GM12878 (cell line): ENCODE data around the gene IRX6. TPM values are rescaled to one million over a fixed set of nuclear protein-coding genes. Genes with fewer than 3 reads are reported as not detected.

Experiments
- ATAC-seq: fragments of 200-7000 bp; cut with Tn5 transposase; 3 replicates; pipeline ENCODE4 v1.9.1; 2020; ENCODE audit warnings: mild to moderate bottlenecking, moderate library complexity
- BruUV-seq: library from RNA; stranded (reverse); fragments of 400-500 nt; replicated peaks from 2 replicates; lab custom pipeline; 2021; lab: Mats Ljungman, UMichigan
- CTCF ChIA-PET: fragments of 300-600 bp; sonication (Branson Sonifier 250); formaldehyde crosslinking; extraction: SDS; loops from one replicate; lab custom pipeline; 2021; ENCODE audit warnings: inconsistent platforms; lab: Yijun Ruan, JAX
- POLR2A ChIA-PET: fragments of 350-600 bp; formaldehyde crosslinking; extraction: SDS; loops from one replicate; lab custom pipeline; 2021; ENCODE audit warnings: inconsistent platforms; lab: Charles Lee
- RAD21 ChIA-PET: fragments of 300-600 bp; sonication (Branson Sonifier 250); formaldehyde crosslinking; loops from one replicate; lab custom pipeline; 2023; ENCODE audit warnings: antibody characterized with exemption; ENCODE audit not compliant: unreplicated experiment; lab: Charles Lee
- SMC1A ChIA-PET: fragments of 300-600 bp; sonication (Branson Sonifier 250); formaldehyde crosslinking; loops from one replicate; lab custom pipeline; 2023; ENCODE audit not compliant: unreplicated experiment, uncharacterized antibody; lab: Charles Lee
- DNase-seq: peaks from one replicate; pipeline ENCODE4 v3.0.0-alpha.2; 2011; ENCODE audit warnings: low read depth, low spot score
- FAIRE-seq: peaks from 3 replicates; lab custom pipeline; 2011; peaks lifted over from hg19 to GRCh38; lab: Jason Lieb, UNC
- H2AFZ ChIP-seq: 2 replicates; pipeline ENCODE4 v1.6.0; 2011; ENCODE audit warnings: low read depth, low read length, control low read depth; ENCODE audit not compliant: control insufficient read depth
- H3K27ac ChIP-seq: 2 replicates; pipeline ENCODE4 v1.5.1; 2011; ENCODE audit warnings: control low read depth; ENCODE audit not compliant: control insufficient read depth, insufficient read depth
- H3K27me3 ChIP-seq, 2 experiments: replicated peaks in 1 of 2; 2 replicates each; pipeline versions ENCODE4 v1.6.0 to v1.6.1; 2011; ENCODE audit warnings: low read length in 1 of 2; ENCODE audit not compliant: control insufficient read depth in 2 of 2, insufficient read depth in 2 of 2
- H3K36me3 ChIP-seq, 2 experiments: 2 replicates each; pipeline ENCODE4 v1.5.1; 2011; ENCODE audit warnings: low read length in 1 of 2; ENCODE audit not compliant: control insufficient read depth in 2 of 2, insufficient read depth in 2 of 2
- H3K4me1 ChIP-seq: 2 replicates; pipeline ENCODE4 v1.6.1; 2011; ENCODE audit warnings: mild to moderate bottlenecking, low read length, moderate library complexity, mixed read lengths; ENCODE audit not compliant: control insufficient read depth, insufficient read depth
- H3K4me2 ChIP-seq: 2 replicates; pipeline ENCODE4 v1.6.0; 2011; ENCODE audit warnings: control low read depth; ENCODE audit not compliant: control insufficient read depth, insufficient read depth
- H3K4me3 ChIP-seq: fragments of 200-600 bp; sonication (generic); 2 replicates; pipeline ENCODE4 v1.5.1; 2016
- H3K79me2 ChIP-seq: 2 replicates; pipeline ENCODE4 v1.6.0; 2011; ENCODE audit warnings: low read length; ENCODE audit not compliant: control insufficient read depth, insufficient read depth
- H3K9ac ChIP-seq: 2 replicates; pipeline ENCODE4 v1.8.0; 2011; ENCODE audit warnings: low read length, control low read depth, mixed read lengths; ENCODE audit not compliant: control insufficient read depth, insufficient read depth
- H3K9me3 ChIP-seq: replicated peaks from 3 replicates; pipeline ENCODE4 v1.5.1; 2011; ENCODE audit warnings: mild to moderate bottlenecking, low read length; ENCODE audit not compliant: control insufficient read depth, insufficient read depth
- H4K20me1 ChIP-seq: 2 replicates; pipeline ENCODE4 v1.6.0; 2011; ENCODE audit not compliant: control insufficient read depth, insufficient read depth
- GABPA ChIP-seq: IDR thresholded peaks from 2 replicates; pipeline ENCODE4 v1.6.1; 2014; ENCODE audit warnings: antibody characterized with exemption, low read depth, mild to moderate bottlenecking, inconsistent platforms
- NFXL1 ChIP-seq: fragments of 450-650 bp; IDR thresholded peaks from 2 replicates; pipeline ENCODE4 v1.6.1; 2017; ENCODE audit warnings: antibody characterized with exemption, mild to moderate bottlenecking, borderline replicate concordance
- NR2C2 ChIP-seq: IDR thresholded peaks from 2 replicates; pipeline ENCODE4 v1.6.1; 2011; ENCODE audit warnings: borderline replicate concordance, low read depth; ENCODE audit not compliant: control insufficient read depth, insufficient read length
- NRF1 ChIP-seq: conservative IDR thresholded peaks from 2 replicates; pipeline ENCODE4 v1.6.1; 2011; ENCODE audit warnings: mild to moderate bottlenecking, low read depth, low read length, improper control_type of control experiment
- WGBS: methylation state at CpG from one replicate; pipeline ENCODE4 v1.1.6; 2016; ENCODE audit warnings: low lambda C conversion rate; ENCODE audit not compliant: insufficient replicate concordance, insufficient coverage; ENCODE audit errors: missing lambda C conversion rate; 5-methylcytosine and 5-hydroxymethylcytosine counted together
- in situ Hi-C: fragments of 300-500 bp; cut with MboI; formaldehyde crosslinking; loops from 9 replicates; pipeline ENCODE4 v1.14.3; 2018; ENCODE audit warnings: mixed read lengths
- intact Hi-C: fragments of 100-400 bp; cut with micrococcal nuclease; formaldehyde crosslinking; loops from one replicate; pipeline ENCODE4 v1.14.2; 2022; ENCODE audit not compliant: unreplicated experiment
- polyA plus RNA-seq, 11 experiments: library from polyadenylated mRNA; depleted of rRNA in 4 of 11; unstranded in 6 of 11; stranded (reverse) in 5 of 11; fragments of >200 nt; fragmentation: Nextera tagmentation in 4 of 11; fragmentation: Illumina TruSeq in 1 of 11; extraction: Ambion mirVana in 4 of 11; extraction: Trizol in 1 of 11; gene quantifications; 1 replicate in 1 of 11; 2 replicates in 10 of 11; pipeline versions ENCODE4 v1.2.1 to v1.2.3, GENCODE V29; 2011 to 2016; ENCODE audit warnings: inconsistent platforms in 2 of 11, missing spikeins in 2 of 11, low read depth in 1 of 11
- total RNA-seq, 4 experiments: library from RNA; depleted of rRNA in 3 of 4; stranded (reverse); fragments of >200 nt in 3 of 4; fragmentation: Illumina TruSeq in 1 of 4; extraction: Trizol in 1 of 4; gene quantifications; 2 replicates each; pipeline versions ENCODE4 v1.2.1 to v1.2.3, GENCODE V29; 2013 to 2021
- TF ChIP-seq, protein P1 (sequence below), 3 experiments: IDR thresholded peaks in 2 of 3; conservative IDR thresholded peaks in 1 of 3; 2 replicates each; pipeline ENCODE4 v1.5.1; 2011; ENCODE audit warnings: low read depth in 3 of 3, low read length in 3 of 3, mild to moderate bottlenecking in 3 of 3, control low read depth in 2 of 3, moderate library complexity in 2 of 3, inconsistent platforms in 1 of 3, mixed read lengths in 1 of 3; ENCODE audit not compliant: control insufficient read depth in 2 of 3, insufficient read depth in 1 of 3; ENCODE audit errors: extremely low read depth in 1 of 3

IRX6 gene
- total and polyA plus RNA-seq, 10 of the 15 experiments (the other 5 are each of a cell fraction or from before 2014, with no cell fraction given) = not detected

DNA sequence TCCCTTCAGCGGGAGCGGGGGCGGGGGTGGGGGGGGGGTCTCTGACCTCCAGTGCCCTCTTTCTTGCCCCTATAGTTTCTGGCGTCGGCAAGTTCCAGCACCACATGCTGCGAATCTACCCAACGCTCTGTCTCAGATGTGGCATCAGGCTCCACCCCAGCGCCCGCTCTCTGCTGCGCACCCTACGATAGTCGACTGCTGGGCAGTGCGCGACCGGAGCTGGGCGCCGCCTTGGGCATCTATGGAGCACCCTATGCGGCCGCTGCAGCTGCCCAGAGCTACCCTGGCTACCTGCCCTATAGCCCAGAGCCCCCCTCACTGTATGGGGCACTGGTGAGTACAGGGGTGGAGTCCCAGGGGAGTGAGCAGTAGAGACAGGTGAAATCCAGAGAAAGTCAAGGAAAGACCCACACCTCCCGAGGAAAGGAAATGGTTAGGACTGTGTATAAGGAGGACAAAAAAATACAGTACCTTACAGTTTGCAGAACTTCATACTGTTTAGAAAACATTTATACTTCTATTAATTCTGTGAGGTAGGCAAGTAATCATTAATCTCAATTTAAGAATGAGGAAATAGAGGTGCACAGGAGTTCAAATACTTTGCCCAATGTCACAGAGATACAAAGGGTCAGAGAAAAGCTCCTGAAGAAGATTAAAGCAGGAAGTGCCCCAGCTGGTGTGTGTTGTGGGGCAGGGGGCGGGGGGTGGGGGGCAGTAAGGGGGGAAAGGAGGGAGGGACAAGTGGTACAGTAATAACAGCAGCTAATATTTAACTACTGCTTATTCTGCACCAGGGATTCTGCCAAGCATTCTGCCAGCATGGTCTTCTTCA lies 2.5 kb downstream of the IRX6 start (continued):
- TF ChIP-seq, protein P1, sequence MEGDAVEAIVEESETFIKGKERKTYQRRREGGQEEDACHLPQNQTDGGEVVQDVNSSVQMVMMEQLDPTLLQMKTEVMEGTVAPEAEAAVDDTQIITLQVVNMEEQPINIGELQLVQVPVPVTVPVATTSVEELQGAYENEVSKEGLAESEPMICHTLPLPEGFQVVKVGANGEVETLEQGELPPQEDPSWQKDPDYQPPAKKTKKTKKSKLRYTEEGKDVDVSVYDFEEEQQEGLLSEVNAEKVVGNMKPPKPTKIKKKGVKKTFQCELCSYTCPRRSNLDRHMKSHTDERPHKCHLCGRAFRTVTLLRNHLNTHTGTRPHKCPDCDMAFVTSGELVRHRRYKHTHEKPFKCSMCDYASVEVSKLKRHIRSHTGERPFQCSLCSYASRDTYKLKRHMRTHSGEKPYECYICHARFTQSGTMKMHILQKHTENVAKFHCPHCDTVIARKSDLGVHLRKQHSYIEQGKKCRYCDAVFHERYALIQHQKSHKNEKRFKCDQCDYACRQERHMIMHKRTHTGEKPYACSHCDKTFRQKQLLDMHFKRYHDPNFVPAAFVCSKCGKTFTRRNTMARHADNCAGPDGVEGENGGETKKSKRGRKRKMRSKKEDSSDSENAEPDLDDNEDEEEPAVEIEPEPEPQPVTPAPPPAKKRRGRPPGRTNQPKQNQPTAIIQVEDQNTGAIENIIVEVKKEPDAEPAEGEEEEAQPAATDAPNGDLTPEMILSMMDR (IDR thresholded peaks at IDR 0.05 in 2 of 3, conservative IDR thresholded peaks at IDR 0.05 in 1 of 3; ENCODE audit: control insufficient read depth in 2 of 3, extremely low read depth in 1 of 3, insufficient read depth in 1 of 3, low read depth in 3 of 3, low read length in 3 of 3) = no peak

DNA sequence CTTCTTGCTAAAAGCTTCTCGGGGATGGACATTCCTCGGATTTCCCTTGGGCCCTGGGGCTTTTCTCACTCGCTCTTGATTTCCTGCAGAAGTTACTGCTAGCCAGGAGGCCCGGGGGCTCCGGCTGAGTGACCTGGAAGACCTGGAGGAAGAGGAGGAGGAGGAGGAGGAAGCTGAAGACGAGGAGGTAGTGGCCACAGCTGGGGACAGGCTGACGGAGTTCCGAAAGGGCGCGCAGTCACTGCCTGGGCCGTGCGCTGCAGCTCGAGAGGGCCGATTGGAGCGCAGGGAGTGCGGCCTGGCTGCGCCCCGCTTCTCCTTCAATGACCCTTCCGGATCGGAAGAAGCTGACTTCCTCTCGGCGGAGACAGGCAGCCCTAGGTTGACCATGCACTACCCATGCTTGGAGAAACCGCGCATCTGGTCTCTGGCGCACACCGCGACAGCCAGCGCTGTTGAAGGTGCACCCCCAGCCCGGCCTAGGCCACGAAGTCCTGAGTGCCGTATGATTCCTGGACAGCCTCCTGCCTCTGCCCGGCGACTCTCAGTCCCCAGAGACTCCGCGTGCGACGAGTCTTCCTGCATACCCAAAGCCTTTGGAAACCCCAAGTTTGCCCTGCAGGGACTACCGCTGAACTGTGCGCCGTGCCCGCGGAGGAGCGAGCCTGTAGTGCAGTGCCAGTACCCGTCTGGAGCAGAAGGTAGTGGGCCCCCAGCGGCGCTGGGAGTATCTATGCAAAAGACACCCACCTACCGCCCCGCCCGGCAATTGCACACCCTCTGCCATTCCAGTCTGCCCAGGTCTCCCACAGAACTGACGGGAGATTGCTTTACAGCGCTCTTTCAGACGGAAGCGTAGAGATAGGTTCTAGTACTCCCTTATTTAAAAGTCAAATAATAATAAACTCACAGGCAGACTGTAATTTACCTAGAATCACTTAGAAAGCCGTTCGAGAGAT lies 4.9 kb downstream of the IRX6 start:
- WGBS = 5% methylated on average over 52 of the region's 55 CpGs
- H3K4me1 ChIP-seq = no peaks in the 10 kb centered on the region
- TF ChIP-seq NFXL1 = no peak
- no peak for TF ChIP-seq NR2C2
- no peak for TF ChIP-seq GABPA
- no peak for TF ChIP-seq NRF1
- no peaks in the 10 kb centered on the region for H4K20me1 ChIP-seq
- SMC1A ChIA-PET = no interaction called here
- POLR2A ChIA-PET = no interaction called here
- no peaks in the 10 kb centered on the region for H3K9me3 ChIP-seq
- in situ Hi-C loops (no loop called here), intact Hi-C loops (no loop called here)
- FAIRE-seq = no peak
- H3K27ac ChIP-seq = no peak overlapping the region
- DNase-seq = no peak
- no peak overlapping the region for H3K9ac ChIP-seq
- no peaks in the 10 kb centered on the region for H3K79me2 ChIP-seq
- no peak overlapping the region for H2AFZ ChIP-seq
- H3K4me3 ChIP-seq = no peak overlapping the region
- RAD21 ChIA-PET = no interaction called here
- BruUV-seq = no TSS peak
- H3K36me3 ChIP-seq = no peaks in the 10 kb centered on the region
- ATAC-seq = no peak
- peaks cover 0 to 2% of the 10 kb centered on the region in 2 experiments; a peak in 1 of 4 replicates for H3K27me3 ChIP-seq
- CTCF ChIA-PET = no interaction called here
- no peak overlapping the region for H3K4me2 ChIP-seq
